Caco-2 (cell line): ENCODE measurements around the gene DNASE1. TPM values are rescaled to one million over a fixed set of nuclear protein-coding genes. Genes with fewer than 3 reads are reported as not detected.

ENCODE experiments used
- BruUV-seq: library from RNA; stranded (reverse); fragments of 400-500 nt; replicated peaks from 2 replicates; lab custom pipeline; 2021; lab: Mats Ljungman, UMichigan
- CTCF ChIA-PET: fragments of 300-600 bp; sonication (Branson Sonifier 250); formaldehyde crosslinking; loops from one replicate; lab custom pipeline; 2022; ENCODE audit warnings: antibody characterized with exemption; lab: Charles Lee
- POLR2A ChIA-PET: fragments of 300-600 bp; sonication (Branson Sonifier 250); formaldehyde crosslinking; loops from one replicate; lab custom pipeline; 2022; ENCODE audit warnings: antibody characterized with exemption; lab: Charles Lee
- DNase-seq, 2 experiments: peaks; one replicate each; pipeline versions ENCODE4 v3.0.0 to v3.0.0-alpha.2; 2020 to 2022
- H3K27me3 ChIP-seq: replicated peaks from 2 replicates; pipeline ENCODE4 v1.6.0; 2011; ENCODE audit warnings: low read length; ENCODE audit not compliant: control insufficient read depth, insufficient read depth
- H3K36me3 ChIP-seq: 2 replicates; pipeline ENCODE4 v1.5.1; 2011; ENCODE audit warnings: low read length; ENCODE audit not compliant: control insufficient read depth, insufficient read depth
- H3K4me1 ChIP-seq: fragments of 250-450 bp; sonication (Bioruptor Pico); 2 replicates; pipeline ENCODE4 v1.5.1; 2020; ENCODE audit warnings: mild to moderate bottlenecking
- H3K4me3 ChIP-seq: 2 replicates; pipeline ENCODE4 v1.5.1; 2011; ENCODE audit warnings: low read depth, mild to moderate bottlenecking, control low read depth, low read length
- H3K9me3 ChIP-seq: fragments of 250-450 bp; sonication (Bioruptor Pico); 2 replicates; pipeline ENCODE4 v1.5.1; 2020; ENCODE audit warnings: mild to moderate bottlenecking, moderate library complexity
- H3K27ac Mint-ChIP-seq: one replicate; pipeline ENCODE4 v1.8.0; 2022; ENCODE audit warnings: mixed read lengths; ENCODE audit not compliant: unreplicated experiment
- H3K27me3 Mint-ChIP-seq: one replicate; pipeline ENCODE4 v1.8.0; 2022; ENCODE audit warnings: mixed read lengths; ENCODE audit not compliant: insufficient read depth, unreplicated experiment
- H3K36me3 Mint-ChIP-seq: one replicate; pipeline ENCODE4 v1.8.0; 2022; ENCODE audit warnings: mild to moderate bottlenecking, mixed read lengths; ENCODE audit not compliant: insufficient read depth, unreplicated experiment
- H3K4me1 Mint-ChIP-seq: one replicate; pipeline ENCODE4 v1.8.0; 2022; ENCODE audit warnings: low read depth, mixed read lengths; ENCODE audit not compliant: unreplicated experiment
- H3K4me3 Mint-ChIP-seq: one replicate; pipeline ENCODE4 v1.8.0; 2022; ENCODE audit warnings: mild to moderate bottlenecking, moderate library complexity, mixed read lengths; ENCODE audit not compliant: unreplicated experiment
- H3K9me3 Mint-ChIP-seq: one replicate; pipeline ENCODE4 v1.8.0; 2022; ENCODE audit warnings: mixed read lengths; ENCODE audit not compliant: unreplicated experiment
- CTCF ChIP-seq, 2 experiments: fragments of 200-600 bp in 1 of 2; IDR thresholded peaks; 1 replicate in 1 of 2; 2 replicates in 1 of 2; pipeline versions ENCODE4 v1.5.1 to v1.8.0; 2011 to 2022; ENCODE audit warnings: antibody characterized with exemption in 1 of 2, control low read depth in 1 of 2, inconsistent platforms in 1 of 2, low read depth in 1 of 2, low read length in 1 of 2, mild to moderate bottlenecking in 1 of 2, moderate library complexity in 1 of 2; ENCODE audit not compliant: insufficient read depth in 1 of 2, severe bottlenecking in 1 of 2, unreplicated experiment in 1 of 2
- intact Hi-C: fragments of 100-400 bp; cut with micrococcal nuclease; formaldehyde crosslinking; loops from one replicate; pipeline ENCODE4 v1.10.0; 2022; ENCODE audit not compliant: unreplicated experiment
- total RNA-seq: library from RNA; stranded (reverse); gene quantifications from 2 replicates; pipeline ENCODE4 v1.2.3, GENCODE V29; 2022

DNASE1 gene
- total RNA-seq, 1 experiment from 2014 or later = 26.2 TPM

- Mint-ChIP-seq H3K36me3 (peaks cover 34% of the 10 kb centered on the region), H3K4me1 (peaks cover 11% of the 10 kb centered on the region), H3K4me3 (no peak overlapping the region), H3K9me3 (no peaks in the 10 kb centered on the region), H3K27ac (no peak overlapping the region), H3K27me3 (no peaks in the 10 kb centered on the region)
- Histone ChIP-seq H3K4me3 (no peak overlapping the region), H3K9me3 (no peaks in the 10 kb centered on the region), H3K27me3 (no peaks in the 10 kb centered on the region), H3K4me1 (peaks cover 8% of the 10 kb centered on the region), H3K36me3 (no peaks in the 10 kb centered on the region)
- POLR2A ChIA-PET = no interaction called here
- CTCF ChIA-PET = no interaction called here
- TF ChIP-seq CTCF (IDR thresholded peaks at IDR 0.05; ENCODE audit: insufficient read depth in 1 of 2, low read depth in 1 of 2, low read length in 1 of 2, severe bottlenecking in 1 of 2, unreplicated experiment in 1 of 2) = no peak
- DNase-seq = no peak
- BruUV-seq = no TSS peak
- intact Hi-C loops = loop anchor here (10.0 kb wide), 1 partner anchor 176 kb away; no protein-coding TSS in a partner anchor
These were observed 44.5 kb downstream of the DNASE1 start for GRCh38 chr16:3698941-3699340.

GRCh38 chr16:3701531-3701930 lies 47.0 kb downstream of the DNASE1 start:
- Mint-ChIP-seq H3K4me1 (no peaks in the 10 kb centered on the region), H3K4me3 (no peak overlapping the region), H3K27me3 (no peaks in the 10 kb centered on the region), H3K27ac (no peak overlapping the region), H3K36me3 (peaks cover 38% of the 10 kb centered on the region), H3K9me3 (no peaks in the 10 kb centered on the region)
- CTCF ChIA-PET = interaction anchor here (1.4 kb wide), 1 partner anchor 10 kb away, joined by 3 read pairs; no protein-coding TSS in a partner anchor
- POLR2A ChIA-PET = interaction anchor here (1.0 kb wide), 1 partner anchor 15 kb away, joined by 9 read pairs; the partner anchor contains the start of gene TRAP1
- BruUV-seq = no TSS peak
- no peak for TF ChIP-seq CTCF (IDR thresholded peaks at IDR 0.05; ENCODE audit: insufficient read depth in 1 of 2, low read depth in 1 of 2, low read length in 1 of 2, severe bottlenecking in 1 of 2, unreplicated experiment in 1 of 2)
- H3K4me1 ChIP-seq = peaks cover 2% of the 10 kb centered on the region; the same call in 1 of the 2 replicates
- no peaks in the 10 kb centered on the region for H3K27me3 ChIP-seq
- no peaks in the 10 kb centered on the region for H3K36me3 ChIP-seq
- H3K4me3 ChIP-seq = no peak overlapping the region
- H3K9me3 ChIP-seq = no peaks in the 10 kb centered on the region
- intact Hi-C loops = no loop called here
- DNase-seq = no peak

- Mint-ChIP-seq H3K9me3 (no peaks in the 10 kb centered on the region), H3K27me3 (no peaks in the 10 kb centered on the region), H3K36me3 (peaks cover 38% of the 10 kb centered on the region), H3K4me1 (no peaks in the 10 kb centered on the region), H3K4me3 (no peak overlapping the region), H3K27ac (no peak overlapping the region)
- no peak for TF ChIP-seq CTCF (IDR thresholded peaks at IDR 0.05; ENCODE audit: insufficient read depth in 1 of 2, low read depth in 1 of 2, low read length in 1 of 2, severe bottlenecking in 1 of 2, unreplicated experiment in 1 of 2)
- intact Hi-C loops = no loop called here
- Histone ChIP-seq H3K4me3 (no peak overlapping the region), H3K9me3 (no peaks in the 10 kb centered on the region), H3K4me1 (no peaks in the 10 kb centered on the region), H3K36me3 (no peaks in the 10 kb centered on the region), H3K27me3 (no peaks in the 10 kb centered on the region)
- no TSS peak for BruUV-seq
- POLR2A ChIA-PET = no interaction called here
- CTCF ChIA-PET = interaction anchor here (1.4 kb wide), 1 partner anchor 11 kb away, joined by 3 read pairs; no protein-coding TSS in a partner anchor
- no peak for DNase-seq
These were observed 47.6 kb downstream of the DNASE1 start for GRCh38 chr16:3702082-3702481.
